Epidermal melanocyte (primary cell): ENCODE data around the gene DCDC1.

Experiments
- DNase-seq: peaks from one replicate; pipeline ENCODE4 v3.0.0; 2011; ENCODE audit warnings: low spot score; ENCODE audit not compliant: insufficient read length

The DCDC1 gene, protein sequence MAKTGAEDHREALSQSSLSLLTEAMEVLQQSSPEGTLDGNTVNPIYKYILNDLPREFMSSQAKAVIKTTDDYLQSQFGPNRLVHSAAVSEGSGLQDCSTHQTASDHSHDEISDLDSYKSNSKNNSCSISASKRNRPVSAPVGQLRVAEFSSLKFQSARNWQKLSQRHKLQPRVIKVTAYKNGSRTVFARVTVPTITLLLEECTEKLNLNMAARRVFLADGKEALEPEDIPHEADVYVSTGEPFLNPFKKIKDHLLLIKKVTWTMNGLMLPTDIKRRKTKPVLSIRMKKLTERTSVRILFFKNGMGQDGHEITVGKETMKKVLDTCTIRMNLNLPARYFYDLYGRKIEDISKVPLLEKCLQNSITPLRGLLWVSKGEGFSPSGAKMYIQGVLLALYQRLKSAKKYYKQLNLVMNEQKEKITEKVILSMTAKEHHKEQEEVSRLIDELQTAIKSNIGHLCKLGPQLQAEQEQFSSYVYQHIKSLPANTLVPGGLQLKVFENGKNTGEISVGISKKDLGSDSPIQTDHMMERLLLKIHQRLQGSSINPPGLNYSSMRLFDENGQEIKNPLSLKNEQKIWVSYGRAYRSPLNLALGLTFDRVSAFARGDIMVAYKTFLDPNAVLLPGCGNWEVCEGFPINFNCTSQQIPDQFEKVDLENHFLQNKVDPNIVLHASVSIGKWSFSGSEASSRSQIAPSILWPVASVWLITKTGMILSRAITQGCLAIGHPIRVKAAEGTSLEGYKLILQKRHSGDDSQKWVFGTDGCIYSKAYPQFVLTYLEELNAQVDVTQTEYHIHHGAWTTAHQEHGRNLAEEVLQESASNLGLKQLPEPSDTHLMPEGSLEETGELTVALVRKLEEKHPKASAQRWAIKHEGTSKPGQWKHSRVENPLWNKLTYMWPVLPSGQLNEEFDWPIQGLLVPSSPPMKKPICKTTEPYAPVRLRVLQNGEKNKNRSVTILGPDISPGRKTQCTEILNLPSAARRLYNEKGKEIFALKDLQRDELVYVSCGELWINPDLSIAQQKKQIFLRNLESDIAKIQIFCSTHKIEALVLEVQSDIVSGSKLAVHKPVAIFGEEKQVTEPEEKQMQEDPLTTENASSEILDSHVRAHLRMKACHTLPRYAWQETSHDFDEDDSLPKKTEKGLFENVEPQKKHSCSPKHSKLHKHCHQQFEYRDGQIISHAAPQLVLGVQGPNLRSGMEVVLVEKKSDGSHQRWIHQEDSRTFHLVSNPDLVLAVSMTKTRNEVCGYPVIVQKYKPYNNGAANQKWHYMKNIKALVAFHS (N-terminal part only)

GRCh38 chr11:31369348-31370329 is at the start of gene DCDC1, which contains the start of gene DNAJC24:
Gene DCDC1, minus strand, starts transcription at chr11:31369739. Its CDS starts 41,459 bp downstream, at chr11:31328280.
Gene DNAJC24, plus strand, starts transcription at chr11:31369860. Its CDS starts 889 bp downstream, at chr11:31370749.
- DNase-seq, result peak; percentile 63

GRCh38 chr11:31419138-31419537 is 49.6 kb upstream of the DCDC1 start:
- DNase-seq, result no peak

- DNase-seq, result no peak
Measured at GRCh38 chr11:31417816-31418215, 48.3 kb upstream of the DCDC1 start.

GRCh38 chr11:31417357-31417756 is 47.8 kb upstream of the DCDC1 start:
- DNase-seq, result no peak

GRCh38 chr11:31415435-31415834 is 45.9 kb upstream of the DCDC1 start:
- no peak for DNase-seq

GRCh38 chr11:31414338-31414737 is 44.8 kb upstream of the DCDC1 start:
- DNase-seq, result no peak

- no peak for DNase-seq
Measured at GRCh38 chr11:31412946-31413345, 43.4 kb upstream of the DCDC1 start.

GRCh38 chr11:31408201-31408600 is 38.7 kb upstream of the DCDC1 start:
- DNase-seq, result no peak

- no peak for DNase-seq
Measured at GRCh38 chr11:31404614-31405013, 35.1 kb upstream of the DCDC1 start.

- no peak for DNase-seq
Measured at GRCh38 chr11:31397239-31397834, 27.8 kb upstream of the DCDC1 start.

DNA sequence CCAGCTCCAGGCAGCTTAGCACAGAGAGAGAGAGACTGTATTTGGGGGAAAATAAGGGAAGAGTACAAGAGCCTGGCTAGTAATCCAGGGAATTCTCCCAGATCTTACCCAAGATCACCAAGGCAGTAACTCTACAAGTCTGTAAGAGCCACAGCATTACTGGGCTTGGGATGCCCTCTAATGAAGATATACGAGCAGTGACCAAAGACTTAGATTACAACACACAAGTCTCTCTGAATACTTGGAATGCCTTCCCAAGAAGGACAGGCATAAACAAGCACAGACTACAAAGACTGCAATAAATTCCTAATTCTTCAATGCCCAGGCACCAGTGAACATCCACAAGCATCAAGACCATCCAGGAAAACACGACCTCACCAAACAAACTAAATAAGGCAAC is 17.8 kb upstream of the DCDC1 start:
- DNase-seq, result no peak

- DNase-seq, result no peak
Measured at GRCh38 chr11:31383116-31383515, 13.6 kb upstream of the DCDC1 start.

GRCh38 chr11:31375879-31376278 is 6.3 kb upstream of the DCDC1 start:
- no peak for DNase-seq

DNA sequence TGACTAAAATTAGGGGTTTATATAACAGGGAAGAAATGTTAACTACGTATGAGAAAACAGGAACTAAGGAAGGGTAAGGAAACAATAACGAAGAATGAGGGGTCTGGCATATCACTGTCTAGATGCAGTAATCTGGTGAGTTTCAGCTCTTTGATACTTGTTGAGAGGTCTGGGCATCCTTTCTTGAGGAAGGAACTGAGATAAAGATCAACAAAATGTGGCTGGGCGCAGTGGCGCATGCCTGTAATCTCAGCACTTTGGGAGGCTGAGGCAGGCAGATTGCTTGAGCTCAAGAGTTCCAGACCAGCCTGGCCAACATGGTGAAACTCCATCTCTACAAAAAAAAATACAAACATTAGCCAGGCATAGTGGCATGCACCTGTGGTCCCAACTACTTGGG is 2.7 kb downstream of the DCDC1 start:
- no peak for DNase-seq

GRCh38 chr11:31361743-31362142 is 7.8 kb downstream of the DCDC1 start:
- no peak for DNase-seq

DNA sequence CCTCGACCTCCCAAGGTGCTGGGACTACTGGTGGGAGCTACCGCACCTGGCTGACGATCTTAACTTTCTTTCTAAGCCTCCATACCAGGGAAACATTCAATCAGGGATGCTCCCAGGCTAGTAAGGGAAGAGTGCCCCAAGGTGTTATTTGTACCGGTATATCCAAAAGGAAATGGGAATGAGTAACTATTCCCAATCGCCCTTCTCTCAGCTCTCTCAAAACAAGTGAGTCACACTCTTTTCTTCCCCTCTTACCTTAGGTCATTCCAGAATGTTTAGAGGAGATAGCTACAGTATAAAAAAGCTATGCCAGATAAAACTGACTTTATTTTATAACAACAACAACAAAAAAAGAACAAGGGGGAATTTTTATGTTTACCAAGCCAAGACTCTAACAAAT is 13.7 kb downstream of the DCDC1 start:
- DNase-seq, result no peak

DNA sequence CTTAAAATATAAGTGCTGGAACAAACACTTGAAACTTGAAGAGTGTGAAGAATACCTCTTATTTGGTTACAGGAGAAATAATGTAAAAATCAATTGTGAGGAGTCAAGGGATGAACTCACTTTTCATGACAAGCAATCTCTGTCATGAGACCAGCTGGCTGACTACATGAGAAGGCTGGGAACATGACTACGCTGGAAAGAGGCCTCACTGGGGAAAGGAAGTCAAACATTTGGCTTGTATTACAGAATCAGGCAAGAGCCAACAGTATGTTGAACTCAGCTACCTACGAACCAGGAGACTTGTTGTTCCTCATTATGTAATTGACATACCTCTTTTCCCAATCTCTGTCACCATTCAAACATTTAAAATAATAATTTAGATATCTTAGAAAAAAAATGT is 14.4 kb downstream of the DCDC1 start:
- no peak for DNase-seq

- no peak for DNase-seq
Measured at GRCh38 chr11:31351168-31351567, 18.4 kb downstream of the DCDC1 start.

DNA sequence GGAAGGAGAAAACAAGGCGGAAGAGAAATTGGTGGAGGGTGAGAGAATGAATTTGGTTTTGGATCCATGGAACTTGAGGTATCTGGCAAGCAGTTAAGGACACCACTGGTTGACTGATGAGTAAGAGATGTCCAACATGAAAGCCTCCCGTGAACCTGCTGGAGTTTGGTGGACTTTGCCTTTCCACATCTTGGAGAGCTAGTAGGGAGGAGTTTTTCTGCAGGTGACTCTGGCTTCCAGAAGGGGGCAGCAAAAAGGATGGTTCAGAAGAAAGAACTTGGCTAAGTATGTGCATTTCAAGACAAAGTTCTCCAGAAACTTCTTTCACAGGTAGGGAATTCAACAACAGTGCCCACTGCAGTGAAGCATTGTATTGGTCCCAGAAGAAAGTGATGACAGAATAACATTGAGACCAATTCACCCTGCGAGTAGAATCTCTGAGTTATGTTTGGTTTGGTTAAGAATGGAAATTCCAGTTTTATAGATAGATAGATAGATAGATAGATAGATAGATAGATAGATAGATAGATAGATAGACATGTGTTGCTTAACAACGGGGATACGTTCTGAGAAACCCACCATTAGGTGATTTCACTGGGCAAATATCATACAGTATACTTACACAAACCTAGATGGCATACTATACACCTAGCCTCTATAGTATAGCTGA is 28.5 kb downstream of the DCDC1 start:
- no peak for DNase-seq
